Mesenchymal stem cell (in vitro differentiated cells and primary cell): ENCODE results near the gene FAM13A.
"Not testable (repeated sequence)": the region's sequence is repeated elsewhere in the genome, so short reads cannot be mapped to it uniquely, and the experiment has no call there.

ENCODE experiments used
- DNase-seq: peaks from one replicate; pipeline ENCODE4 v3.0.0-alpha.2; 2013
- H2AFZ ChIP-seq: one replicate; pipeline ENCODE4 v1.6.1; 2013; ENCODE audit warnings: low read depth, mild to moderate bottlenecking, control low read depth, inconsistent platforms, low read length, moderate library complexity
- H2AK5ac ChIP-seq: 2 replicates; pipeline ENCODE4 v1.6.1; 2013; ENCODE audit warnings: low read length, moderate library complexity, mild to moderate bottlenecking, inconsistent platforms; ENCODE audit not compliant: severe bottlenecking
- H2BK120ac ChIP-seq: one replicate; pipeline ENCODE4 v1.6.1; 2013; ENCODE audit warnings: low read depth, mild to moderate bottlenecking, inconsistent platforms, low read length, moderate library complexity
- H2BK12ac ChIP-seq, 2 experiments: one replicate each; pipeline ENCODE4 v1.6.1; 2013; ENCODE audit warnings: inconsistent platforms in 2 of 2, low read length in 2 of 2, mild to moderate bottlenecking in 2 of 2, moderate library complexity in 2 of 2, control low read depth in 1 of 2
- H2BK15ac ChIP-seq: one replicate; pipeline ENCODE4 v1.6.1; 2013; ENCODE audit warnings: mild to moderate bottlenecking, low read depth, inconsistent platforms; ENCODE audit not compliant: poor library complexity, severe bottlenecking
- H2BK5ac ChIP-seq: 2 replicates; pipeline ENCODE4 v1.6.1; 2013; ENCODE audit warnings: low read depth, mild to moderate bottlenecking, low read length, control low read depth, inconsistent platforms; ENCODE audit not compliant: poor library complexity, severe bottlenecking
- H3K14ac ChIP-seq, 2 experiments: one replicate each; pipeline ENCODE4 v1.6.1; 2013; ENCODE audit warnings: inconsistent platforms in 2 of 2, low read length in 2 of 2, control low read depth in 1 of 2, mild to moderate bottlenecking in 1 of 2, moderate library complexity in 1 of 2
- H3K18ac ChIP-seq, 2 experiments: one replicate each; pipeline ENCODE4 v1.6.1; 2013; ENCODE audit warnings: inconsistent platforms in 2 of 2, low read length in 2 of 2, control low read depth in 1 of 2, low read depth in 1 of 2, mild to moderate bottlenecking in 1 of 2
- H3K23ac ChIP-seq, 2 experiments: one replicate each; pipeline ENCODE4 v1.6.1; 2013; ENCODE audit warnings: inconsistent platforms in 2 of 2, low read length in 2 of 2, mild to moderate bottlenecking in 2 of 2, moderate library complexity in 2 of 2, control low read depth in 1 of 2
- H3K27ac ChIP-seq: 2 replicates; pipeline ENCODE4 v1.5.1; 2013; ENCODE audit warnings: mild to moderate bottlenecking, moderate library complexity, low read length, control low read depth, inconsistent platforms; ENCODE audit not compliant: poor library complexity, severe bottlenecking
- H3K27me3 ChIP-seq, 2 experiments: 2 replicates each; pipeline versions ENCODE4 v1.6.1 to v1.7.0; 2013; ENCODE audit warnings: low read length in 2 of 2, mild to moderate bottlenecking in 2 of 2, moderate library complexity in 2 of 2, control low read depth in 1 of 2, inconsistent platforms in 1 of 2; ENCODE audit not compliant: control insufficient read depth in 1 of 2, insufficient read depth in 1 of 2
- H3K36me3 ChIP-seq, 2 experiments: 2 replicates each; pipeline versions ENCODE4 v1.6.1 to v1.7.0; 2013; ENCODE audit warnings: low read length in 2 of 2, control low read depth in 1 of 2, inconsistent platforms in 1 of 2, low read depth in 1 of 2, mild to moderate bottlenecking in 1 of 2; ENCODE audit not compliant: insufficient read depth in 2 of 2, control insufficient read depth in 1 of 2
- H3K4ac ChIP-seq, 2 experiments: one replicate each; pipeline ENCODE4 v1.6.1; 2013; ENCODE audit warnings: inconsistent platforms in 2 of 2, low read length in 2 of 2, mild to moderate bottlenecking in 2 of 2, moderate library complexity in 2 of 2, control low read depth in 1 of 2, low read depth in 1 of 2
- H3K4me1 ChIP-seq: 2 replicates; pipeline ENCODE4 v1.6.1; 2013; ENCODE audit warnings: low read depth, low read length, control low read depth; ENCODE audit not compliant: control insufficient read depth, insufficient read depth
- H3K4me2 ChIP-seq: 2 replicates; pipeline ENCODE4 v1.6.1; 2013; ENCODE audit warnings: low read length, mild to moderate bottlenecking, inconsistent platforms; ENCODE audit not compliant: poor library complexity, severe bottlenecking
- H3K4me3 ChIP-seq, 2 experiments: 2 replicates each; pipeline versions ENCODE4 v1.5.1 to v1.7.0; 2013; ENCODE audit warnings: low read length in 2 of 2, mild to moderate bottlenecking in 2 of 2, control low read depth in 1 of 2, low read depth in 1 of 2; ENCODE audit not compliant: insufficient read depth in 1 of 2
- H3K79me1 ChIP-seq: replicated peaks from 2 replicates; pipeline ENCODE4 v1.6.1; 2013; ENCODE audit warnings: mild to moderate bottlenecking, control low read depth, low read length, inconsistent platforms; ENCODE audit not compliant: poor library complexity, severe bottlenecking
- H3K9ac ChIP-seq: 2 replicates; pipeline ENCODE4 v1.7.0; 2013; ENCODE audit warnings: mild to moderate bottlenecking, low read length, moderate library complexity
- H3K9me3 ChIP-seq: 2 replicates; pipeline ENCODE4 v1.7.0; 2013; ENCODE audit warnings: mild to moderate bottlenecking, low read length; ENCODE audit not compliant: control insufficient read depth
- H4K8ac ChIP-seq: one replicate; pipeline ENCODE4 v1.6.1; 2013; ENCODE audit warnings: inconsistent platforms, mild to moderate bottlenecking, low read length, moderate library complexity
- H4K91ac ChIP-seq: one replicate; pipeline ENCODE4 v1.6.1; 2013; ENCODE audit warnings: mild to moderate bottlenecking, low read length, inconsistent platforms
- WGBS: methylation state at CpG from one replicate; pipeline ENCODE4 v1.1.7; 2013; ENCODE audit warnings: mixed read lengths; 5-methylcytosine and 5-hydroxymethylcytosine counted together

FAM13A gene

DNA sequence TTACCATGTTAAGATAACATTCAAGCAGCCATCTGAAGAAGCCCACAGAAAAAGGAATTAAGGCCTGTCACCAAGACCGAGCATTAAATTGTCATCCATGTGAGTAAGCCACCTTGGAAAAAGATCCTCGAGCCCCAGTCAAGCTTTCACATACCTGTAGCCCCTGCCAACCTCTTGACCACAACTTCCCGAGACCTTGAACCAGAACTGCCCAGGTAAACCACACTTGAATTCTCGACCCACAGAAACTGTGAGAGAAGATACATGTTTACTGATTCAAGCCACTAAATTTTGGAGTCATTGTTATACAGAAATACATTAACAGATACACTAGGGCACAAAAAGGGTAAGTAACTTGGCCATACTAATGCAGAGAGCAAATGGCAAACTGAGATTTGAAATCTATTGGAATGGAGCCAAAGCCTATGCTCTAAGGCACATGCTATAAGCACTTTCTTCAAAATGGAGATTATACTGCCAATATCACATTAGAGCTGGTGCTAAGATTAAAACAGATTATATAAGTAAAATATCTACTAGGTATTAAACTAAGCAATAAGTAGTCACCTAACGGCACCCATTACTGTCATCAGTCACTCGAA lies 49.5 kb downstream of the FAM13A start:
- H3K4me3 ChIP-seq, result no peak overlapping the region
- no peaks in the 10 kb centered on the region for H3K27me3 ChIP-seq
- H2BK5ac ChIP-seq, result no peak overlapping the region
- no peak overlapping the region for H3K4me2 ChIP-seq
- H2BK15ac ChIP-seq, result no peak overlapping the region
- no peak for DNase-seq
- no peak overlapping the region for H2AK5ac ChIP-seq
- no peak overlapping the region for H3K14ac ChIP-seq
- H3K23ac ChIP-seq, result no peak overlapping the region
- no peak overlapping the region for H3K4ac ChIP-seq
- H3K9ac ChIP-seq, result no peak overlapping the region
- peaks cover 4 to 7% of the 10 kb centered on the region in 2 experiments for H3K36me3 ChIP-seq
- H4K91ac ChIP-seq, result no peak overlapping the region
- H3K18ac ChIP-seq, result no peak overlapping the region
- no peak overlapping the region for H4K8ac ChIP-seq
- no peak overlapping the region for H2BK120ac ChIP-seq
- H3K4me1 ChIP-seq, result no peaks in the 10 kb centered on the region
- 97% methylated on average over 4 of the region's 6 CpGs for WGBS
- no peak overlapping the region for H2BK12ac ChIP-seq
- no peak overlapping the region for H3K27ac ChIP-seq
- no peaks in the 10 kb centered on the region for H3K9me3 ChIP-seq
- no peak overlapping the region for H2AFZ ChIP-seq
- H3K79me1 ChIP-seq, result peaks cover 2% of the 10 kb centered on the region

GRCh38 chr4:89006307-89006706 lies 50.7 kb downstream of the FAM13A start:
- Histone ChIP-seq H3K9ac (no peak overlapping the region), H3K4me2 (no peak overlapping the region), H2AFZ (no peak overlapping the region), H3K79me1 (peaks cover 2% of the 10 kb centered on the region), H3K36me3 (peaks cover 4 to 7% of the 10 kb centered on the region in 2 experiments), H3K18ac (no peak overlapping the region), H2BK120ac (no peak overlapping the region), H3K14ac (no peak overlapping the region), H4K91ac (no peak overlapping the region), H2AK5ac (no peak overlapping the region), H2BK12ac (no peak overlapping the region), H3K27ac (no peak overlapping the region), H4K8ac (no peak overlapping the region), H3K27me3 (no peaks in the 10 kb centered on the region), H2BK5ac (no peak overlapping the region), H3K4me3 (no peak overlapping the region), H3K9me3 (no peaks in the 10 kb centered on the region), H3K23ac (no peak overlapping the region), H3K4me1 (no peaks in the 10 kb centered on the region), H2BK15ac (no peak overlapping the region), H3K4ac (no peak overlapping the region)
- no peak for DNase-seq
- 97% methylated on average over 5 of the region's 5 CpGs for WGBS

DNA sequence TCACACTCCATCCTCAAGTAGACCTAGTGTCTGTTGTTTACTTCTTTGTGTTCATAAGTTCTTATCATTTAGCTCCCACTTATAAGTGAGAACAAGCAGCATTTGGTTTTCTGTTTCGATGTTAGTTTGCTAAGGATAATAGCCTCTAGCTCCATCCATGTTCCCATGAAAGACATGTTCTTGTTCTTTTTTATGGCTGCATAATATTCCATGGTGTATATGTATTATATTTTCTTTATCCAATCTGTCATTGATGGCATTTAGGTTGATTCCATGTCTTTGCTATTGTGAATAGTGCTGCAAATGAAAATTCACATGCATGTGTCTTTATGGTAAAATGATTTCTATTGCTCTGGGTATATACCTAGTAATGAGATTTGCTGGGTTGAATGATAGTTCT lies 51.9 kb downstream of the FAM13A start:
- not testable (repeated sequence) for H3K4ac ChIP-seq, H3K27ac ChIP-seq, H3K79me1 ChIP-seq, H3K9ac ChIP-seq, H2BK5ac ChIP-seq, H4K91ac ChIP-seq, H3K18ac ChIP-seq, H3K23ac ChIP-seq, H2BK120ac ChIP-seq, H4K8ac ChIP-seq, H3K36me3 ChIP-seq, H2AK5ac ChIP-seq, H3K14ac ChIP-seq, H2BK15ac ChIP-seq, H3K4me1 ChIP-seq, H3K27me3 ChIP-seq, DNase-seq, H2AFZ ChIP-seq, H3K9me3 ChIP-seq, H3K4me2 ChIP-seq, H3K4me3 ChIP-seq, H2BK12ac ChIP-seq
- WGBS, result no CpG with 5 or more reads among the region's 1 CpG

- H3K9me3 ChIP-seq, result no peaks in the 10 kb centered on the region
- peak; percentile 37 for DNase-seq
- H3K4me1 ChIP-seq, result no peaks in the 10 kb centered on the region
- H3K27me3 ChIP-seq, result no peaks in the 10 kb centered on the region
- no peak overlapping the region for H2BK15ac ChIP-seq
- no peak overlapping the region for H2BK120ac ChIP-seq
- H3K27ac ChIP-seq, result no peak overlapping the region
- H3K9ac ChIP-seq, result peak overlapping the region; percentile 17
- H3K36me3 ChIP-seq, result peaks cover 4 to 7% of the 10 kb centered on the region in 2 experiments
- no peak overlapping the region for H2AFZ ChIP-seq
- H3K4ac ChIP-seq, result no peak overlapping the region
- no peak overlapping the region for H3K23ac ChIP-seq
- no peak overlapping the region for H4K8ac ChIP-seq
- WGBS, result 13% methylated on average over 4 of the region's 9 CpGs
- H3K4me3 ChIP-seq, result no peak overlapping the region
- no peaks in the 10 kb centered on the region for H3K79me1 ChIP-seq
- no peak overlapping the region for H3K14ac ChIP-seq
- H3K4me2 ChIP-seq, result no peak overlapping the region
- no peak overlapping the region for H2BK12ac ChIP-seq
- H3K18ac ChIP-seq, result no peak overlapping the region
- H4K91ac ChIP-seq, result no peak overlapping the region
- no peak overlapping the region for H2BK5ac ChIP-seq
- no peak overlapping the region for H2AK5ac ChIP-seq
These were observed 55.1 kb downstream of the FAM13A start for GRCh38 chr4:89001647-89002445.
